Mammary microvascular endothelial cell (primary cell): ENCODE data around the gene HEXIM1. TPM values are rescaled to one million over a fixed set of nuclear protein-coding genes. Genes with fewer than 3 reads are reported as not detected.

Experiments used
- total RNA-seq: library from RNA; depleted of rRNA; stranded (reverse); fragments of >200 nt; gene quantifications from 2 replicates; pipeline ENCODE4 v1.2.3, GENCODE V29; 2015

The HEXIM1 gene, protein sequence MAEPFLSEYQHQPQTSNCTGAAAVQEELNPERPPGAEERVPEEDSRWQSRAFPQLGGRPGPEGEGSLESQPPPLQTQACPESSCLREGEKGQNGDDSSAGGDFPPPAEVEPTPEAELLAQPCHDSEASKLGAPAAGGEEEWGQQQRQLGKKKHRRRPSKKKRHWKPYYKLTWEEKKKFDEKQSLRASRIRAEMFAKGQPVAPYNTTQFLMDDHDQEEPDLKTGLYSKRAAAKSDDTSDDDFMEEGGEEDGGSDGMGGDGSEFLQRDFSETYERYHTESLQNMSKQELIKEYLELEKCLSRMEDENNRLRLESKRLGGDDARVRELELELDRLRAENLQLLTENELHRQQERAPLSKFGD
- total RNA-seq: 10.1 and 11.1 TPM in 2 replicates

DNA sequence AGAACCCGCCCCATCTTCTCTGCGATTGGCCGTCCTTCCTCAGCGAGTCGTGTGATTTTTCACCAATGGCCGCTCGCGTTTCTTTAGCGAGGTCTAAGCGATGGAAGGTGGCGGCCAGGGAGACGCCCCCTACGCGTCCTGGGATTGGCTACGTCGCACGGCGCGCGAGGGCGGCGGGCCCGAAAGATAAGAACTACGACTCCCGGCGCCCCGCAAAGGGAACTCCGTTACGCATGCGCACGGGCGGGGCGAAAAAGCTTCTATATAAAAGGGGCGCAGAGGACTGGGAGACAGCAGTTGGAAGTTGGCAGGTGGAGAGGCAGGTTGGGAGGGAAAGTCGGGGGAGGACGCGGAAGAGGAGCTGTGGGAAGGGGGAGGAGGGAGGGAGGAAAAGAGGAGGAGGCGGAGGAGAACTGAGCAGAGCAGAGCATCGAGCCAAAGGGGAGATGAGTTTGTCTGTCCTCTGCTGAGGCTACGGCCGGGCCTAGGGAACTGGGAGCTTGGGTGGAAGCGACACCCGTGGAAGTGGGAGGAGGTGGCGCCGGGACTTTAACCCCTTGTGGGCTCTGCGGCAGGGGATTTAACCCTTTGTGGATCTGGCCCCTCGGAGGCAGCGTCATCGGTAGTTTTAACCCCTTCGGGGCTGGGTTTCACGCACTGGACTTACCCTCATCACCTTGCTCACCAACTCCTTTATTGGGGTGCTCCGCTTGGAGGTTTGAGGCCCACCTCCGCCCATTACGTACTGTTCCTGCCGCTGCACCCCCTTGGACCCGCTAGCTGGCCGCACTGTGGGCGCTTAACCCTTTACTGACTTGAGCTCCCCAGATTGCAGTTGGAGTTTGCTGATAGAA, at the start of gene HEXIM1:
TSS of gene HEXIM1 (plus strand) at position 293 of the 854 bp plus-strand sequence. CDS start 716 bp downstream, outside the sequence.

DNA sequence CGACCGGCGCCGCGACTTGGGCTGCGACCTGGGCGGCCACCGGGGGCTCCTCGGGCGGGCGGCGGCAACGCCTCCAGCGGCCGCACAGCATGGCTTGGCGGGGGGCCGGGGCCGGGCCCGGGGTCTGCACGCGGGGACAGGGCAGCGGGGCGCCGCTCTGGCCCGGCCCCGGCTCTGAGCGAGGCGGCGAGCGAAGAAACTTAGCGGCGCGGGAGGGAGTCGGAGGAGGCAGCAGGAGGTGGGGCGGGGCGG, 16.0 kb upstream of the HEXIM1 start, which contains the start of gene PLCD3:
TSS of gene PLCD3 (minus strand) at position 196 of the 252 bp plus-strand sequence. CDS start at position 91, 105 bp downstream.

DNA sequence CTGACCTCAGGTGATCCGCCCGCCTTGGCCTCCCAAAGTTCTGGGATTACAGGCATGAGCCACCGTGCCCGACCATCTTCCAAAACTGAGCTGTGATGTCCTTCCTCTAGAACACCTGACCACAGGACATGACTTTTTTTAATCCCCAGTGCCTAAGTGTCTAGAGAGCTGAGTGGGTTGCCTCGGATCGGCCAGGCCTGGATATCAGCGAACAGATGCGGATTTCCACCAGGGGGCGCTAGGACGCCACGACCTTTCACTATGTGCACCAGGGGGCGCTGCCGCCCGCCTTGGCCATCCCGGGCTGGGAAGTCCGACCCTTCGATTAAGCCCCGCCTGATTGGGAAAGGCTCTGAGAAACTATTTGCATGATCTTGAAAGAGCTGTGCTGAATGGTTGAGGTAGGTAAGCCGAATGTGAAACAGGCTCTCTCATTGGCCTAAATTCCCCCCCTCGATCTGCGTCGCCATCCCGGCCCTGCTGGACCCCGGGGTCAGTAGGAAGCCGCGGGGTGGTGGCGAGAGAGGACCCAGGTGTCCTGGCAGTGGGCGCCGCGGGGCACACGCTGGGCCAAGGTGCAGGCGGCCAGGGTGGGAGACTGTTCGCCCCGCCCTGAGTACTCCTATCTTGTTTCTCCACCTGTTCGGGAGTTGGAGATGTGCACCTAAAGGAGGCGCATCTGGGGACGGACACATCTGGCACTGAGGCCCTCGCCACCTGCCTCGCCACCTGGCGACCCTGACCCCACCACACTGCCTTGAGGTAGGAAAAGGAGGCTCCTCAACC, 12.9 kb upstream of the HEXIM1 start, which contains the start of gene ACBD4:
TSS of gene ACBD4 (plus strand) at position 496 of the 786 bp plus-strand sequence. CDS start 458 bp downstream, outside the sequence.

DNA sequence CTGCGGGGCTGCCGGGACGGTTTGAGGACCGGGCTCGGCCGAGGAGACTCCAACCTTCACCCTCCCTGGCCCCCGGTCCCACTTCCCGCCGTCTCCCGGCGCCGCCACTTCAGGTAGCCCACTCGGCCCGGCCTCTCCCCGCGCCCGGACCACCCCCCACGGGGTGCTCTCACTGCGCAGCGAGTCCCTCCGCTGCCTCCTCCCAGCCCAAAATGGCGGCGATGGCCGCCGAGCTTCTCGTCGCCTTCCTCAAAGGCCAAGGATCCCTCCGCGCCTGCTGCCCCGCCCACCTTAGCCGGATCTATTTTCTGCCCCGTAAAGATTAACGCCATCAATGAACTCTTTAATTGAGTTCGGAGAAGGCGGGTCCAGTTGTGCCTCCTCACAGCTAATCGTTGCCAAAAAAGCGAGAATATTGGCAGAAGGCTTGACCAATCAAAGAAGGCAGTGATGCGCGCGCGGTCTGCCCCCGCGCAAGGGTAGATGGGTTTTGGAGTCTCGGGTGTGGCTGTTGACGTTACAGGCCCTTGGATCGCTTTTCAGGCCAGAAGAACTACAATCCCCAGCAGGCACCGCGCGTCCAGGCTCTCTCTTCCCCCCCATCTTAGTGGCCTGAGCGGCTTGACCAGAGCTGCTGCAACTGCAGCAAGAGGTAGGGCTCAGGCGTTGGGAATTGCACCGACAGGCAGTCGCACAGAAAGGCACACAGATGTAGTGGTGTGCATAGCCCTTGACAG, 13.2 kb downstream of the HEXIM1 start, which contains the start of gene HEXIM2:
TSS of gene HEXIM2 (plus strand) at position 588 of the 737 bp plus-strand sequence. CDS start 919 bp downstream, outside the sequence.

Other genes with a start within 250 kb of the HEXIM1 start
- 97.1 and 98.6 TPM in 2 replicates for gene EFTUD2, start 249.0 kb upstream of the HEXIM1 start, total RNA-seq
- not detected in 2 replicates for gene GFAP, start 233.0 kb upstream of the HEXIM1 start, total RNA-seq
- 16.4 and 18.6 TPM in 2 replicates for gene KIF18B, start 200.7 kb upstream of the HEXIM1 start, total RNA-seq
- 0.93 TPM in 1 of 2 replicates, not detected in the other for gene C1QL1, start 180.2 kb upstream of the HEXIM1 start, total RNA-seq
- 32.9 and 39.8 TPM in 2 replicates for gene DCAKD, start 96.8 kb upstream of the HEXIM1 start, total RNA-seq
- gene NMT1, start 87.2 kb upstream of the HEXIM1 start, total RNA-seq: 78.5 and 91.4 TPM in 2 replicates
- gene PLCD3, start 16.0 kb upstream of the HEXIM1 start, total RNA-seq: 17.9 and 27.4 TPM in 2 replicates
- 3.3 and 6.5 TPM in 2 replicates for gene ACBD4, start 12.8 kb upstream of the HEXIM1 start, total RNA-seq
- gene HEXIM2, start 13.4 kb downstream of the HEXIM1 start, total RNA-seq: 1.5 and 2.6 TPM in 2 replicates
- gene FMNL1, start 73.4 kb downstream of the HEXIM1 start, total RNA-seq: 0.98 and 1.5 TPM in 2 replicates
- gene SPATA32, start 113.6 kb downstream of the HEXIM1 start, total RNA-seq: not detected in 2 replicates
- gene MAP3K14, start 168.5 kb downstream of the HEXIM1 start, total RNA-seq: 3.8 and 3.9 TPM in 2 replicates